ENCODE results near the gene TENM3.

The TENM3 gene

GRCh38 chr4:182789529-182789928 is 546.3 kb downstream of the TENM3 start:
- Histone ChIP-seq H3F3A (ENCODE audit: control insufficient read depth, insufficient read depth) (no peaks in the 10 kb centered on the region), H3K4me1 (ENCODE audit: control insufficient read depth, low read length) (no peaks in the 10 kb centered on the region), H3K27ac (ENCODE audit: low read depth, low read length) (no peak overlapping the region), H4K20me1 (ENCODE audit: control insufficient read depth, insufficient read depth, low read depth, low read length) (no peaks in the 10 kb centered on the region), H3K9me3 (ENCODE audit: control insufficient read depth, insufficient read depth, low read length) (no peaks in the 10 kb centered on the region), H3K4me2 (ENCODE audit: low read length) (no peak overlapping the region), H3K4me3 (ENCODE audit: low read length) (no peak overlapping the region), H3K9me2 (replicated peaks; ENCODE audit: control insufficient read depth, low read length) (no peaks in the 10 kb centered on the region), H3K36me3 (ENCODE audit: control insufficient read depth, low read length) (no peaks in the 10 kb centered on the region), H3K27me3 (ENCODE audit: control insufficient read depth, low read length) (no peaks in the 10 kb centered on the region), H3K79me2 (ENCODE audit: control insufficient read depth, low read length) (no peaks in the 10 kb centered on the region)
- no peak for TF ChIP-seq EZH2phosphoT487 (IDR thresholded peaks at IDR 0.05; ENCODE audit: borderline replicate concordance, low read length)
- TF ChIP-seq CTCF (IDR thresholded peaks at IDR 0.05; ENCODE audit: low read depth, low read length, poor library complexity, severe bottlenecking): no peak

GRCh38 chr4:182795446-182796238 is 552.4 kb downstream of the TENM3 start:
- Histone ChIP-seq H4K20me1 (ENCODE audit: control insufficient read depth, insufficient read depth, low read depth, low read length) (no peaks in the 10 kb centered on the region), H3K36me3 (ENCODE audit: control insufficient read depth, low read length) (no peaks in the 10 kb centered on the region), H3K9me3 (ENCODE audit: control insufficient read depth, insufficient read depth, low read length) (no peaks in the 10 kb centered on the region), H3K4me1 (ENCODE audit: control insufficient read depth, low read length) (no peaks in the 10 kb centered on the region), H3K9me2 (replicated peaks; ENCODE audit: control insufficient read depth, low read length) (no peaks in the 10 kb centered on the region), H3K79me2 (ENCODE audit: control insufficient read depth, low read length) (no peaks in the 10 kb centered on the region), H3K27ac (ENCODE audit: low read depth, low read length) (no peak overlapping the region), H3K4me2 (ENCODE audit: low read length) (no peak overlapping the region), H3F3A (ENCODE audit: control insufficient read depth, insufficient read depth) (no peaks in the 10 kb centered on the region), H3K27me3 (ENCODE audit: control insufficient read depth, low read length) (no peaks in the 10 kb centered on the region), H3K4me3 (ENCODE audit: low read length) (no peak overlapping the region)
- TF ChIP-seq CTCF (IDR thresholded peaks at IDR 0.05; ENCODE audit: low read depth, low read length, poor library complexity, severe bottlenecking): no peak
- TF ChIP-seq EZH2phosphoT487 (IDR thresholded peaks at IDR 0.05; ENCODE audit: borderline replicate concordance, low read length): no peak

GRCh38 chr4:182799515-182800215 is 556.5 kb downstream of the TENM3 start:
- Histone ChIP-seq H3F3A (ENCODE audit: control insufficient read depth, insufficient read depth) (no peaks in the 10 kb centered on the region), H3K4me3 (ENCODE audit: low read length) (no peak overlapping the region), H4K20me1 (ENCODE audit: control insufficient read depth, insufficient read depth, low read depth, low read length) (no peaks in the 10 kb centered on the region), H3K9me3 (ENCODE audit: control insufficient read depth, insufficient read depth, low read length) (no peaks in the 10 kb centered on the region), H3K79me2 (ENCODE audit: control insufficient read depth, low read length) (no peaks in the 10 kb centered on the region), H3K9me2 (replicated peaks; ENCODE audit: control insufficient read depth, low read length) (no peaks in the 10 kb centered on the region), H3K4me1 (ENCODE audit: control insufficient read depth, low read length) (no peaks in the 10 kb centered on the region), H3K36me3 (ENCODE audit: control insufficient read depth, low read length) (no peaks in the 10 kb centered on the region), H3K4me2 (ENCODE audit: low read length) (no peak overlapping the region), H3K27me3 (ENCODE audit: control insufficient read depth, low read length) (no peaks in the 10 kb centered on the region), H3K27ac (ENCODE audit: low read depth, low read length) (no peak overlapping the region)
- TF ChIP-seq CTCF (IDR thresholded peaks at IDR 0.05; ENCODE audit: low read depth, low read length, poor library complexity, severe bottlenecking): no peak
- TF ChIP-seq EZH2phosphoT487 (IDR thresholded peaks at IDR 0.05; ENCODE audit: borderline replicate concordance, low read length): no peak
